ENCODE measurements around the gene LCA5. TPM values are rescaled to one million over a fixed set of nuclear protein-coding genes. Genes with fewer than 3 reads are reported as not detected.

LCA5 gene
- total RNA-seq, 1 donor from 2014 or later = 7.1 TPM

- H3K4me3 ChIP-seq = no peak overlapping the region
- no peaks in the 10 kb centered on the region for H3K27me3 ChIP-seq (ENCODE audit: low read depth)
- TF ChIP-seq CTCF (IDR thresholded peaks at IDR 0.05) = peak; percentile 60
- H3K4me1 ChIP-seq = peaks cover 19% of the 10 kb centered on the region
- H3K27ac ChIP-seq = peak overlapping the region; percentile 50
- no peaks in the 10 kb centered on the region for H3K9me3 ChIP-seq
- no peaks in the 10 kb centered on the region for H3K36me3 ChIP-seq
- intact Hi-C loops (cut with DNase I) = no loop called here
- peak; percentile 67 for DNase-seq
- peak; percentile 93 to 94 for ATAC-seq
Observed at GRCh38 chr6:79544939-79545450, 7.8 kb upstream of the LCA5 start.

- intact Hi-C loops (cut with DNase I) = no loop called here
- TF ChIP-seq CTCF (IDR thresholded peaks at IDR 0.05) = no peak
- ATAC-seq (no peak), DNase-seq (no peak)
- Histone ChIP-seq H3K4me3 (no peak overlapping the region), H3K36me3 (no peaks in the 10 kb centered on the region), H3K9me3 (no peaks in the 10 kb centered on the region), H3K4me1 (peaks cover 19% of the 10 kb centered on the region), H3K27ac (peak overlapping the region; percentile 50), H3K27me3 (ENCODE audit: low read depth) (no peaks in the 10 kb centered on the region)
Observed at GRCh38 chr6:79544299-79544927, 7.2 kb upstream of the LCA5 start.

- ATAC-seq (no peak), DNase-seq (no peak)
- intact Hi-C loops (cut with DNase I) = no loop called here
- Histone ChIP-seq H3K27me3 (ENCODE audit: low read depth) (no peaks in the 10 kb centered on the region), H3K9me3 (no peaks in the 10 kb centered on the region), H3K27ac (peak overlapping the region; percentile 9), H3K4me1 (peaks cover 19% of the 10 kb centered on the region), H3K4me3 (no peak overlapping the region), H3K36me3 (no peaks in the 10 kb centered on the region)
- TF ChIP-seq CTCF (IDR thresholded peaks at IDR 0.05) = no peak
Observed at GRCh38 chr6:79543886-79544285, 6.7 kb upstream of the LCA5 start.

- H3K9me3 ChIP-seq = no peaks in the 10 kb centered on the region
- peaks cover 19% of the 10 kb centered on the region for H3K4me1 ChIP-seq
- intact Hi-C loops (cut with DNase I) = no loop called here
- H3K27me3 ChIP-seq (ENCODE audit: low read depth) = no peaks in the 10 kb centered on the region
- H3K4me3 ChIP-seq = no peak overlapping the region
- no peaks in the 10 kb centered on the region for H3K36me3 ChIP-seq
- TF ChIP-seq CTCF (IDR thresholded peaks at IDR 0.05) = no peak
- H3K27ac ChIP-seq = no peak overlapping the region
- DNase-seq (no peak), ATAC-seq (no peak)
Observed at GRCh38 chr6:79543411-79543810, 6.2 kb upstream of the LCA5 start.

- peaks cover 9% of the 10 kb centered on the region for H3K4me1 ChIP-seq
- DNase-seq (no peak), ATAC-seq (no peak)
- H3K27me3 ChIP-seq (ENCODE audit: low read depth) = no peaks in the 10 kb centered on the region
- peak overlapping the region; percentile 88 for H3K27ac ChIP-seq
- no peak for TF ChIP-seq CTCF (IDR thresholded peaks at IDR 0.05)
- intact Hi-C loops (cut with DNase I) = no loop called here
- H3K9me3 ChIP-seq = no peaks in the 10 kb centered on the region
- H3K4me3 ChIP-seq = peak overlapping the region; percentile 75
- no peaks in the 10 kb centered on the region for H3K36me3 ChIP-seq
Observed at GRCh38 chr6:79538106-79538971, 1.1 kb upstream of the LCA5 start.
